HEK293 (cell line): ENCODE results near the gene KRTAP10-12.

Experiments
- CTCF ChIA-PET: fragments of 350-600 bp; formaldehyde crosslinking; extraction: SDS; loops from one replicate; lab custom pipeline; 2021; ENCODE audit warnings: antibody characterized with exemption; lab: Yijun Ruan, JAX
- POLR2A ChIA-PET: fragments of 300-600 bp; formaldehyde crosslinking; extraction: SDS; loops from one replicate; lab custom pipeline; 2020; ENCODE audit warnings: antibody characterized with exemption, inconsistent platforms; lab: Yijun Ruan, JAX
- H3K27ac ChIP-seq: fragments of 200-500 bp; sonication (Bioruptor generic); 2 replicates; pipeline ENCODE4 v1.5.1; 2014; ENCODE audit warnings: low read depth, low read length, control low read depth, inconsistent platforms; ENCODE audit errors: extremely low read depth
- H3K36me3 ChIP-seq, 2 experiments: fragments of 200-500 bp in 1 of 2; sonication (Bioruptor generic) in 1 of 2; 1 replicate in 1 of 2; 2 replicates in 1 of 2; pipeline ENCODE4 v1.5.1; 2014 to 2017; ENCODE audit warnings: inconsistent platforms in 2 of 2, low read length in 2 of 2; ENCODE audit not compliant: control insufficient read depth in 2 of 2, insufficient read depth in 1 of 2
- H3K4me1 ChIP-seq: fragments of 200-500 bp; sonication (Bioruptor generic); 2 replicates; pipeline ENCODE4 v1.5.1; 2014; ENCODE audit warnings: mild to moderate bottlenecking, low read length, inconsistent platforms; ENCODE audit not compliant: control insufficient read depth, insufficient read depth
- H3K4me3 ChIP-seq: 2 replicates; pipeline ENCODE4 v1.5.1; 2011; ENCODE audit warnings: low read depth, mild to moderate bottlenecking, control low read depth, low read length, moderate library complexity
- H3K9me3 ChIP-seq: fragments of 200-500 bp; sonication (Bioruptor generic); 2 replicates; pipeline ENCODE4 v1.5.1; 2014; ENCODE audit warnings: low read depth, low read length, inconsistent platforms; ENCODE audit not compliant: control insufficient read depth, insufficient read depth
- INSM2 ChIP-seq: fragments of 450-650 bp; formaldehyde crosslinking; IDR thresholded peaks from 2 replicates; pipeline ENCODE4 v1.5.1; 2016; ENCODE audit warnings: missing biosample characterization, missing genetic modification characterization
- KLF1 ChIP-seq: fragments of 450-650 bp; formaldehyde crosslinking; IDR thresholded peaks from 2 replicates; pipeline ENCODE4 v1.5.1; 2016; ENCODE audit warnings: missing biosample characterization, missing genetic modification characterization
- KLF10 ChIP-seq: fragments of 450-650 bp; IDR thresholded peaks from 2 replicates; pipeline ENCODE4 v1.5.1; 2018; ENCODE audit warnings: missing biosample characterization, mild to moderate bottlenecking, missing genetic modification characterization
- KLF17 ChIP-seq: fragments of 450-650 bp; formaldehyde crosslinking; IDR thresholded peaks from 2 replicates; pipeline ENCODE4 v1.5.1; 2016; ENCODE audit warnings: missing biosample characterization, missing genetic modification characterization
- MEIS1 ChIP-seq: sonication (generic); formaldehyde crosslinking; IDR thresholded peaks from 2 replicates; pipeline ENCODE4 v1.8.1; 2022; ENCODE audit warnings: missing genetic modification reagents, mild to moderate bottlenecking, borderline replicate concordance
- PRDM6 ChIP-seq: fragments of 450-650 bp; formaldehyde crosslinking; IDR thresholded peaks from 2 replicates; pipeline ENCODE4 v1.5.1; 2017; ENCODE audit warnings: missing biosample characterization, missing genetic modification characterization
- SETDB1 ChIP-seq: IDR thresholded peaks from one replicate; pipeline ENCODE4 v1.6.1; 2017; ENCODE audit warnings: mild to moderate bottlenecking, low read length, moderate library complexity, mixed read lengths; ENCODE audit not compliant: insufficient read length
- ZBTB49 ChIP-seq: fragments of 450-650 bp; formaldehyde crosslinking; IDR thresholded peaks from 2 replicates; pipeline ENCODE4 v1.5.1; 2016; ENCODE audit warnings: missing biosample characterization, missing genetic modification characterization, low read depth
- ZFHX2 ChIP-seq: fragments of 450-650 bp; formaldehyde crosslinking; conservative IDR thresholded peaks from 2 replicates; pipeline ENCODE4 v1.5.1; 2016; ENCODE audit warnings: missing biosample characterization, missing genetic modification characterization
- ZFP69B ChIP-seq: fragments of 450-650 bp; formaldehyde crosslinking; IDR thresholded peaks from 2 replicates; pipeline ENCODE4 v1.5.1; 2016; ENCODE audit warnings: missing biosample characterization, missing genetic modification characterization
- ZNF2 ChIP-seq: fragments of 450-650 bp; formaldehyde crosslinking; IDR thresholded peaks from 2 replicates; pipeline ENCODE4 v1.5.1; 2016; ENCODE audit warnings: missing biosample characterization, missing genetic modification characterization
- ZNF302 ChIP-seq: fragments of 450-650 bp; formaldehyde crosslinking; IDR thresholded peaks from 2 replicates; pipeline ENCODE4 v1.5.1; 2016; ENCODE audit warnings: missing biosample characterization, missing genetic modification characterization, low read depth
- ZNF423 ChIP-seq: fragments of 450-650 bp; formaldehyde crosslinking; IDR thresholded peaks from 2 replicates; pipeline ENCODE4 v1.5.1; 2016; ENCODE audit warnings: missing biosample characterization, missing genetic modification characterization
- ZNF610 ChIP-seq: fragments of 450-650 bp; formaldehyde crosslinking; IDR thresholded peaks from 2 replicates; pipeline ENCODE4 v1.5.1; 2016; ENCODE audit warnings: missing biosample characterization, missing genetic modification characterization, borderline replicate concordance
- ZNF626 ChIP-seq: fragments of 450-650 bp; sonication (Bioruptor Pico); formaldehyde crosslinking; IDR thresholded peaks from 2 replicates; pipeline ENCODE4 v1.5.1; 2018; ENCODE audit warnings: missing biosample characterization, missing genetic modification characterization, inconsistent platforms
- ZNF629 ChIP-seq: fragments of 450-650 bp; formaldehyde crosslinking; IDR thresholded peaks from 2 replicates; pipeline ENCODE4 v1.5.1; 2017; ENCODE audit warnings: missing biosample characterization, missing genetic modification characterization
- ZNF670 ChIP-seq: fragments of 450-650 bp; formaldehyde crosslinking; IDR thresholded peaks from 2 replicates; pipeline ENCODE4 v1.5.1; 2016; ENCODE audit warnings: missing biosample characterization, missing genetic modification characterization, low read depth
- ZNF707 ChIP-seq: fragments of 450-650 bp; formaldehyde crosslinking; IDR thresholded peaks from 2 replicates; pipeline ENCODE4 v1.5.1; 2016; ENCODE audit warnings: missing biosample characterization, missing genetic modification characterization
- ZNF791 ChIP-seq: fragments of 450-650 bp; formaldehyde crosslinking; IDR thresholded peaks from 2 replicates; pipeline ENCODE4 v1.5.1; 2016; ENCODE audit warnings: missing biosample characterization, missing genetic modification characterization
- ZSCAN30 ChIP-seq: fragments of 450-650 bp; IDR thresholded peaks from 2 replicates; pipeline ENCODE4 v1.5.1; 2018; ENCODE audit warnings: missing biosample characterization, mild to moderate bottlenecking, missing genetic modification characterization, moderate library complexity
- TF ChIP-seq, protein P1 (sequence below): fragments of 450-650 bp; formaldehyde crosslinking; IDR thresholded peaks from 2 replicates; pipeline ENCODE4 v1.5.1; 2016; ENCODE audit warnings: missing biosample characterization, missing genetic modification characterization, borderline replicate concordance

KRTAP10-12 gene

GRCh38 chr21:44682580-44683151 lies 14.3 kb upstream of the KRTAP10-12 start (continued):
- TF ChIP-seq ZFP69B (tag by site-specific recombination) (no peak), MEIS1 (CRISPR knock-in tag) (no peak)

DNA sequence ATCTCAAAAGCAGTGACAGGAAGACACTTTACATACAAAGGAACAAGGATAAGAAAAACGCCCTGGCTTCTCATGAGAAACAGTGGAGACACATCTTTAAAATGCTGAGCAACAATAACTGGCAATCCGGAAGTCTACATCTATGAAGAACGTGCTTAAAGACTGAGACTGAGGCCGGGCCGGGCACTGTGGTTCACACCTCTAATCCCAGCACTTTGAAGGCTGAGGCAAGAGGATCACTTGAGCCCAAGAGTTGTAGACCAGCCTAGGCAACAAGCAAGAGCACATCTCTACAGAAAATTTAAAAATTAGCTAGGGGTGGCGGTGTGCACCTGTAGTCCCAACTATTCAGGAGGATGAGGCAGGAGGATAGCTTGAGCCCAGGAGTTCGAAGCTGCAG lies 12.9 kb upstream of the KRTAP10-12 start:
- no peak for TF ChIP-seq ZNF629
- TF ChIP-seq PRDM6, result no peak
- no peak for TF ChIP-seq ZNF707 (tag by site-specific recombination)
- TF ChIP-seq ZNF302 (tag by site-specific recombination), result no peak
- no peak for TF ChIP-seq KLF17 (tag by site-specific recombination)
- TF ChIP-seq ZNF2 (tag by site-specific recombination), result no peak
- no peak for TF ChIP-seq ZSCAN30 (tag by site-specific recombination)
- TF ChIP-seq ZFHX2 (tag by site-specific recombination), result no peak
- TF ChIP-seq ZNF791 (tag by site-specific recombination), result no peak
- TF ChIP-seq KLF10 (tag by site-specific recombination), result no peak
- no peak for TF ChIP-seq ZNF610 (tag by site-specific recombination)
- POLR2A ChIA-PET, result interaction anchor here (0.6 kb wide), 1 partner anchor 236 kb away, joined by 8 read pairs; no protein-coding TSS in a partner anchor
- no peak overlapping the region for H3K4me3 ChIP-seq
- H3K36me3 ChIP-seq, result no peaks in the 10 kb centered on the region
- CTCF ChIA-PET, result no interaction called here
- no peaks in the 10 kb centered on the region for H3K4me1 ChIP-seq
- H3K27ac ChIP-seq, result no peak overlapping the region
- H3K9me3 ChIP-seq, result no peaks in the 10 kb centered on the region

GRCh38 chr21:44684483-44684882 lies 12.5 kb upstream of the KRTAP10-12 start:
- Histone ChIP-seq H3K4me1 (no peaks in the 10 kb centered on the region), H3K27ac (no peak overlapping the region), H3K36me3 (no peaks in the 10 kb centered on the region), H3K4me3 (no peak overlapping the region), H3K9me3 (no peaks in the 10 kb centered on the region)
- ChIA-PET CTCF (no interaction called here), POLR2A (interaction anchor here (0.6 kb wide), 1 partner anchor 237 kb away, joined by 8 read pairs; no protein-coding TSS in a partner anchor)
- TF ChIP-seq ZNF423 (tag by site-specific recombination) (no peak), KLF1 (tag by site-specific recombination) (no peak), SETDB1 (no peak), ZNF626 (tag by site-specific recombination) (no peak), KLF10 (tag by site-specific recombination) (no peak), ZBTB49 (no peak), INSM2 (tag by site-specific recombination) (no peak), ZNF670 (tag by site-specific recombination) (no peak)
- TF ChIP-seq, protein P1, sequence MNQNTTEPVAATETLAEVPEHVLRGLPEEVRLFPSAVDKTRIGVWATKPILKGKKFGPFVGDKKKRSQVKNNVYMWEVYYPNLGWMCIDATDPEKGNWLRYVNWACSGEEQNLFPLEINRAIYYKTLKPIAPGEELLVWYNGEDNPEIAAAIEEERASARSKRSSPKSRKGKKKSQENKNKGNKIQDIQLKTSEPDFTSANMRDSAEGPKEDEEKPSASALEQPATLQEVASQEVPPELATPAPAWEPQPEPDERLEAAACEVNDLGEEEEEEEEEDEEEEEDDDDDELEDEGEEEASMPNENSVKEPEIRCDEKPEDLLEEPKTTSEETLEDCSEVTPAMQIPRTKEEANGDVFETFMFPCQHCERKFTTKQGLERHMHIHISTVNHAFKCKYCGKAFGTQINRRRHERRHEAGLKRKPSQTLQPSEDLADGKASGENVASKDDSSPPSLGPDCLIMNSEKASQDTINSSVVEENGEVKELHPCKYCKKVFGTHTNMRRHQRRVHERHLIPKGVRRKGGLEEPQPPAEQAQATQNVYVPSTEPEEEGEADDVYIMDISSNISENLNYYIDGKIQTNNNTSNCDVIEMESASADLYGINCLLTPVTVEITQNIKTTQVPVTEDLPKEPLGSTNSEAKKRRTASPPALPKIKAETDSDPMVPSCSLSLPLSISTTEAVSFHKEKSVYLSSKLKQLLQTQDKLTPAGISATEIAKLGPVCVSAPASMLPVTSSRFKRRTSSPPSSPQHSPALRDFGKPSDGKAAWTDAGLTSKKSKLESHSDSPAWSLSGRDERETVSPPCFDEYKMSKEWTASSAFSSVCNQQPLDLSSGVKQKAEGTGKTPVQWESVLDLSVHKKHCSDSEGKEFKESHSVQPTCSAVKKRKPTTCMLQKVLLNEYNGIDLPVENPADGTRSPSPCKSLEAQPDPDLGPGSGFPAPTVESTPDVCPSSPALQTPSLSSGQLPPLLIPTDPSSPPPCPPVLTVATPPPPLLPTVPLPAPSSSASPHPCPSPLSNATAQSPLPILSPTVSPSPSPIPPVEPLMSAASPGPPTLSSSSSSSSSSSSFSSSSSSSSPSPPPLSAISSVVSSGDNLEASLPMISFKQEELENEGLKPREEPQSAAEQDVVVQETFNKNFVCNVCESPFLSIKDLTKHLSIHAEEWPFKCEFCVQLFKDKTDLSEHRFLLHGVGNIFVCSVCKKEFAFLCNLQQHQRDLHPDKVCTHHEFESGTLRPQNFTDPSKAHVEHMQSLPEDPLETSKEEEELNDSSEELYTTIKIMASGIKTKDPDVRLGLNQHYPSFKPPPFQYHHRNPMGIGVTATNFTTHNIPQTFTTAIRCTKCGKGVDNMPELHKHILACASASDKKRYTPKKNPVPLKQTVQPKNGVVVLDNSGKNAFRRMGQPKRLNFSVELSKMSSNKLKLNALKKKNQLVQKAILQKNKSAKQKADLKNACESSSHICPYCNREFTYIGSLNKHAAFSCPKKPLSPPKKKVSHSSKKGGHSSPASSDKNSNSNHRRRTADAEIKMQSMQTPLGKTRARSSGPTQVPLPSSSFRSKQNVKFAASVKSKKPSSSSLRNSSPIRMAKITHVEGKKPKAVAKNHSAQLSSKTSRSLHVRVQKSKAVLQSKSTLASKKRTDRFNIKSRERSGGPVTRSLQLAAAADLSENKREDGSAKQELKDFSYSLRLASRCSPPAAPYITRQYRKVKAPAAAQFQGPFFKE (tag by site-specific recombination), result no peak
